ENCODE measurements around the gene RHO.
A peak's percentile ranks its signal among the peaks of the same experiment; 100 is the strongest.
"Not testable (repeated sequence)": the region's sequence is repeated elsewhere in the genome, so short reads cannot be mapped to it uniquely, and the experiment has no call there.

RHO gene

DNA sequence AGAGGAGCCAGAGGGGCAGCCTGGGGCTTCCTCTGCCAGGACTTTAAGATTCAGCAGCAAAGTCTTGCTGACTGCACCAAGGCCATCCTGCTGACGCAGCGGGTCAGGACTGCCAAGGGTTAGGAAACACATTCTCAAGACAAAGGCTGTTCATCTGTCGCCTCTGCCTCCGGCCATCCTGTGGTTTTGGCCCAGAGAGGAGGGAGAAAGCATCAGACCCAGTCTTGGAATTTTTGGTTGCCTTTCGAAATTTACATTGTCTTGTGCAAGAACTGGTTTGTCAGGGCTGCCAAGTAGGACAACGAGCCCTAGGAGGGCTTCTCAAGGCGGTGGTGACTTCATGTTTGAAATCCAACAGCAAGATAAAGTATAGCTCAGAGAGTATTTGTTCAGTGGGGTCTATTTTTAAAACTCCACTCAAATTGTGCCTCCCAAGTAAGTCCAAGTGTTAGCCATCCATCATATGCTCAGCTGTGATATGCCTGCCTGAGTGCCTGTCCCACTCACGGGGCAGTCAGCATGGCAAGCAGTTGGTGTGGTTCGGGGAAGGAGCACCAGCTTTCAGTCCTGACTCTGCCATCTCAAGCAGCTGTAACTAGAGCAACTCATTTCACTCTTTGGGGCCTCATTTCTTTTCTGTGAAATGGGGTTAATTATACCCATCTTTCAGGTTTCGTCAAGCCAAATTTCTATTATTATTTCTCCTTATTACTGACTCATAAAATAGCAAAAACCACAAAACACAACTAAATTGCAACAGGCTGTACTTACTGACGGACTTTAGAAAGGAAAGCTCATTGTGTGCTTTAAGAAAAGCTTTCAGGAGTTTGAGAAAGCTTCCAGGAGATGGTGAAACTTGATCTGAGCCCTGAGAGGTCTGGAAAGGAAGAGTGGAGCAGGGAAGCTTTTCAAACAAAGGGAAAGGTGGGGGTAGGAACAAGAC, 42.4 kb upstream of the RHO start:
- CTCF ChIA-PET = interaction anchor here (0.6 kb wide), 1 partner anchor 11 kb away, joined by 4 read pairs; no protein-coding TSS in a partner anchor
- no peak for DNase-seq (ENCODE audit: extremely low spot score)
- no peak for TF ChIP-seq PKNOX1 (IDR thresholded peaks at IDR 0.05)
- TF ChIP-seq SP1 (IDR thresholded peaks at IDR 0.05) = no peak
- no peak for TF ChIP-seq FOXM1 (IDR thresholded peaks at IDR 0.05; ENCODE audit: borderline replicate concordance)
- TF ChIP-seq FOXK2 (IDR thresholded peaks at IDR 0.05) = no peak
- TF ChIP-seq LEF1 (IDR thresholded peaks at IDR 0.05; ENCODE audit: borderline replicate concordance) = no peak
- no peak for TF ChIP-seq HDGF (IDR thresholded peaks at IDR 0.05; ENCODE audit: borderline replicate concordance)
- TF ChIP-seq ZNF384 (IDR thresholded peaks at IDR 0.05) = no peak
- TF ChIP-seq ARNT (IDR thresholded peaks at IDR 0.05) = no peak
- no peak for TF ChIP-seq NFRKB (IDR thresholded peaks at IDR 0.05)
- POLR2A ChIA-PET = no interaction called here

- POLR2A ChIA-PET = no interaction called here
- CTCF ChIA-PET = no interaction called here
- TF ChIP-seq SUZ12 (IDR thresholded peaks at IDR 0.05) (no peak), PKNOX1 (IDR thresholded peaks at IDR 0.05) (no peak), CTBP1 (IDR thresholded peaks at IDR 0.05; ENCODE audit: borderline replicate concordance) (no peak), NFRKB (IDR thresholded peaks at IDR 0.05) (no peak), LEF1 (IDR thresholded peaks at IDR 0.05; ENCODE audit: borderline replicate concordance) (no peak), FOXA1 (IDR thresholded peaks at IDR 0.05) (no peak), FOXM1 (IDR thresholded peaks at IDR 0.05; ENCODE audit: borderline replicate concordance) (no peak), BHLHE40 (IDR thresholded peaks at IDR 0.05; ENCODE audit: borderline replicate concordance) (no peak), HDGF (IDR thresholded peaks at IDR 0.05; ENCODE audit: borderline replicate concordance) (no peak), ZNF384 (IDR thresholded peaks at IDR 0.05) (no peak), SP1 (IDR thresholded peaks at IDR 0.05) (no peak), TARDBP (IDR thresholded peaks at IDR 0.05) (no peak)
- no peak for DNase-seq (ENCODE audit: extremely low spot score)
These were observed 41.8 kb upstream of the RHO start for GRCh38 chr3:129486664-129487035.

- TF ChIP-seq NFRKB (IDR thresholded peaks at IDR 0.05) (no peak), HDGF (IDR thresholded peaks at IDR 0.05; ENCODE audit: borderline replicate concordance) (no peak), CTBP1 (IDR thresholded peaks at IDR 0.05; ENCODE audit: borderline replicate concordance) (no peak), FOXA1 (IDR thresholded peaks at IDR 0.05) (no peak), ELF4 (IDR thresholded peaks at IDR 0.05) (no peak), LEF1 (IDR thresholded peaks at IDR 0.05; ENCODE audit: borderline replicate concordance) (no peak), FOXM1 (IDR thresholded peaks at IDR 0.05; ENCODE audit: borderline replicate concordance) (no peak), SP1 (IDR thresholded peaks at IDR 0.05) (no peak), BHLHE40 (IDR thresholded peaks at IDR 0.05; ENCODE audit: borderline replicate concordance) (no peak), PKNOX1 (IDR thresholded peaks at IDR 0.05) (no peak), ZNF384 (IDR thresholded peaks at IDR 0.05) (no peak), FOXK2 (IDR thresholded peaks at IDR 0.05) (no peak)
- CTCF ChIA-PET = no interaction called here
- POLR2A ChIA-PET = no interaction called here
- DNase-seq (ENCODE audit: extremely low spot score) = no peak
These were observed 41.1 kb upstream of the RHO start for GRCh38 chr3:129487183-129487867.

DNA sequence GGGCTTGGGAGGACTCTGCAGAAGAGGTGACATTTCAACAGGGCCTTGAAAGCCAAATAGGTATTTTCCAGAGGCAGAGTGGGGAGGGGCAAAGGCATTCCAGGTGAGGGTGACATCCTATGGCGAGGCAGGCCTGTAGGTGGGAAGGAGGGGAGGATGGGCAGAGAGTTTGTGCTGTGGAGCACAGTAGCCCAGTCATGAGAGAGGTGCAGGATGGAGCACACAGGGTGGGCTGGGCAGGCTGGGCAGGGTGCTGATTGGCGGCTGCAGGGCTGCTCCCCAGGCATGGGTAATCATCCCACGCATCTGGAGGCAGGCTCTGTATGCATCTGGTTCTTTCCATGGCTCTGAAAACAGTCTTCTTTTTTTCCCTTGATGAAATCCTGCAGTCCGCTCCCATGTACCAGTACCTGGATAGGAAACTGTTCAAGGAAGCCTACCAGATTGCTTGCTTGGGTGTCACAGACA, 40.5 kb upstream of the RHO start:
- DNase-seq (ENCODE audit: extremely low spot score); CTCF ChIA-PET; POLR2A ChIA-PET: not testable (repeated sequence)

GRCh38 chr3:129489258-129489657, 39.2 kb upstream of the RHO start:
- DNase-seq (ENCODE audit: extremely low spot score); POLR2A ChIA-PET: not testable (repeated sequence)
- CTCF ChIA-PET = interaction anchor here (0.7 to 1.9 kb wide), 3 partner anchors 9 to 104 kb away, joined by 5 to 10 read pairs (median 5); no protein-coding TSS in a partner anchor

GRCh38 chr3:129490273-129490675, 38.2 kb upstream of the RHO start:
- POLR2A ChIA-PET = interaction anchor here (1.0 kb wide), 1 partner anchor 136 kb away, joined by 3 read pairs; no protein-coding TSS in a partner anchor
- CTCF ChIA-PET = interaction anchor here (0.6 to 1.9 kb wide), 20 partner anchors 10 to 452 kb away, joined by 3 to 14 read pairs (median 4); no protein-coding TSS in a partner anchor
- TF ChIP-seq CTBP1 (IDR thresholded peaks at IDR 0.05; ENCODE audit: borderline replicate concordance) = no peak
- TF ChIP-seq ZNF384 (IDR thresholded peaks at IDR 0.05) = no peak
- no peak for TF ChIP-seq PKNOX1 (IDR thresholded peaks at IDR 0.05)
- no peak for TF ChIP-seq SP1 (IDR thresholded peaks at IDR 0.05)
- TF ChIP-seq BHLHE40 (IDR thresholded peaks at IDR 0.05; ENCODE audit: borderline replicate concordance) = no peak
- no peak for TF ChIP-seq LEF1 (IDR thresholded peaks at IDR 0.05; ENCODE audit: borderline replicate concordance)
- no peak for TF ChIP-seq HDGF (IDR thresholded peaks at IDR 0.05; ENCODE audit: borderline replicate concordance)
- TF ChIP-seq TARDBP (IDR thresholded peaks at IDR 0.05) = no peak
- TF ChIP-seq FOXA1 (IDR thresholded peaks at IDR 0.05) = no peak
- TF ChIP-seq ARNT (IDR thresholded peaks at IDR 0.05) = no peak
- TF ChIP-seq FOXK2 (IDR thresholded peaks at IDR 0.05) = no peak
- no peak for TF ChIP-seq ELF4 (IDR thresholded peaks at IDR 0.05)
- TF ChIP-seq NFRKB (IDR thresholded peaks at IDR 0.05) = no peak
- no peak for TF ChIP-seq FOXM1 (IDR thresholded peaks at IDR 0.05; ENCODE audit: borderline replicate concordance)
- TF ChIP-seq L3MBTL2 (conservative IDR thresholded peaks at IDR 0.05) = no peak
- TF ChIP-seq SUZ12 (IDR thresholded peaks at IDR 0.05) = no peak
- DNase-seq (ENCODE audit: extremely low spot score) = peak; percentile 88

DNA sequence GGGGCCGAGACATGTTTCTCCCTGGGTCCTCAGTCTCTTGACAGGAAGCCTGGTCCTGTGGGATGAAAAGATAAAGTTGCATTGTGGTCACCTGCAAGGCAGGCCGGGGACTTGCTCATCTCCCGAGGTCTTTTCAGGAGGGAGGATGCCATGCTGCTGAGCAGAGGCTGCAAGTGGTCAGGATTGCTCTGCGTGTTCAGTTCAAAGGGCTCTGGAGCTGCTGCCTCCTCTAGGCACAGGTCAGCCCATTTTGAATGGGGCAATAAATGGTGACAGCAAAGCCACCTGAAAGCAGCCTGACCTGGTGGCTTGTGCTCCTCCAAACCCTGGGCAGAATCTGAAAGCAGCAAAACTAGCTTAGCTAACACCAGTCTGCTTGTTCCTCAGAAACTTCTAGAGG, 37.4 kb upstream of the RHO start:
- ChIA-PET CTCF (interaction anchor here (0.8 to 1.9 kb wide), 6 partner anchors 11 to 340 kb away, joined by 3 to 14 read pairs (median 7); no protein-coding TSS in a partner anchor), POLR2A (interaction anchor here (0.6 to 1.0 kb wide), 2 partner anchors 51 to 135 kb away, joined by 3 read pairs; partner anchors contain the start of genes IFT122 and MBD4)
- not testable (repeated sequence) for DNase-seq (ENCODE audit: extremely low spot score)
